HepG2 (cell line): ENCODE results near the gene ZC3H18. TPM values are rescaled to one million over a fixed set of nuclear protein-coding genes. Genes with fewer than 3 reads are reported as not detected.

Experiments used
- AHR ChIP-seq: IDR thresholded peaks from 2 replicates; pipeline ENCODE4 v1.6.1; 2018; ENCODE audit warnings: missing genetic modification reagents, missing compliant biosample characterization
- FOXA3 ChIP-seq: IDR thresholded peaks from 2 replicates; pipeline ENCODE4 v1.6.1; 2016; ENCODE audit warnings: missing genetic modification reagents, missing compliant biosample characterization
- GATA4 ChIP-seq: sonication (generic); IDR thresholded peaks from 2 replicates; pipeline ENCODE4 v1.6.1; 2016; ENCODE audit warnings: antibody characterized with exemption, low read depth, borderline replicate concordance
- IKZF1 ChIP-seq: fragments of 450-650 bp; IDR thresholded peaks from 2 replicates; pipeline ENCODE4 v1.7.1; 2016
- KAT8 ChIP-seq: IDR thresholded peaks from 2 replicates; pipeline ENCODE4 v1.6.1; 2016; ENCODE audit warnings: missing genetic modification reagents, missing compliant biosample characterization
- MEF2D ChIP-seq: sonication (generic); formaldehyde crosslinking; IDR thresholded peaks from 2 replicates; pipeline ENCODE4 v1.5.1; 2020; ENCODE audit warnings: mild to moderate bottlenecking, missing genetic modification reagents
- MLLT10 ChIP-seq: sonication (generic); formaldehyde crosslinking; IDR thresholded peaks from 2 replicates; pipeline ENCODE4 v1.4.0; 2020; ENCODE audit warnings: missing genetic modification reagents
- MYC ChIP-seq: sonication (generic); formaldehyde crosslinking; IDR thresholded peaks from 2 replicates; pipeline ENCODE4 v1.9.0; 2021; ENCODE audit warnings: missing genetic modification reagents, borderline replicate concordance
- SMARCE1 ChIP-seq: fragments of 450-650 bp; IDR thresholded peaks from 2 replicates; pipeline ENCODE4 v1.6.1; 2017; ENCODE audit warnings: borderline replicate concordance
- TRIM24 ChIP-seq: sonication (generic); formaldehyde crosslinking; IDR thresholded peaks from 2 replicates; pipeline ENCODE4 v1.8.0; 2022; ENCODE audit warnings: mild to moderate bottlenecking, missing genetic modification reagents
- ZFAT ChIP-seq: sonication (generic); formaldehyde crosslinking; conservative IDR thresholded peaks from 2 replicates; pipeline ENCODE4 v1.8.1; 2023; ENCODE audit warnings: missing genetic modification reagents, inconsistent platforms
- ZNF282 ChIP-seq: fragments of 450-650 bp; IDR thresholded peaks from 2 replicates; pipeline ENCODE4 v1.6.1; 2018; ENCODE audit not compliant: partially characterized antibody
- ZNF460 ChIP-seq: sonication (generic); formaldehyde crosslinking; IDR thresholded peaks from 2 replicates; pipeline ENCODE4 v1.5.1; 2020; ENCODE audit warnings: missing genetic modification reagents, mild to moderate bottlenecking, borderline replicate concordance
- ZNF605 ChIP-seq: sonication (generic); formaldehyde crosslinking; IDR thresholded peaks from 2 replicates; pipeline ENCODE4 v1.8.0; 2022; ENCODE audit warnings: mild to moderate bottlenecking, missing genetic modification reagents
- ZNF891 ChIP-seq: sonication (generic); formaldehyde crosslinking; IDR thresholded peaks from 2 replicates; pipeline ENCODE4 v1.5.0; 2020; ENCODE audit warnings: mild to moderate bottlenecking, missing genetic modification reagents
- polyA plus RNA-seq, 8 experiments: library from polyadenylated mRNA; depleted of rRNA in 3 of 8; stranded (reverse) in 7 of 8; unstranded in 1 of 8; fragments of >200 nt; fragmentation: Illumina TruSeq in 4 of 8; extraction: Trizol in 4 of 8; gene quantifications; 2 replicates each; pipeline versions ENCODE4 v1.2.1 to v1.2.3, GENCODE V29; 2011 to 2016; ENCODE audit warnings: low read depth in 4 of 8, missing spikeins in 1 of 8, mixed read lengths in 1 of 8; ENCODE audit not compliant: insufficient read depth in 1 of 8
- total RNA-seq, 5 experiments: library from RNA; depleted of rRNA; stranded (reverse); fragments of >200 nt; fragmentation: Illumina TruSeq; extraction: Trizol; gene quantifications; 2 replicates each; pipeline ENCODE4 v1.2.3, GENCODE V29; 2016; ENCODE audit warnings: low read depth in 1 of 5
- TF ChIP-seq, protein P1 (sequence below), 2 experiments: sonication (generic) in 1 of 2; formaldehyde crosslinking in 1 of 2; IDR thresholded peaks; 2 replicates each; pipeline versions ENCODE4 v1.6.1 to v1.9.0; 2014 to 2022; ENCODE audit warnings: antibody characterized with exemption in 1 of 2, borderline replicate concordance in 1 of 2, inconsistent platforms in 1 of 2, low read depth in 1 of 2, missing genetic modification reagents in 1 of 2
- TF ChIP-seq, protein P2 (sequence below): sonication (generic); formaldehyde crosslinking; IDR thresholded peaks from 2 replicates; pipeline ENCODE4 v1.8.1; 2023; ENCODE audit warnings: mild to moderate bottlenecking, moderate library complexity, missing genetic modification reagents
- TF ChIP-seq, protein P3 (sequence below): sonication (generic); formaldehyde crosslinking; IDR thresholded peaks from 2 replicates; pipeline ENCODE4 v1.4.0; 2020; ENCODE audit warnings: mild to moderate bottlenecking, missing genetic modification reagents

ZC3H18 gene
- total and polyA plus RNA-seq, 2 of the 13 experiments (the other 11 are each of a cell fraction or from before 2014, with no cell fraction given): 11.2 to 27.4 TPM

DNA sequence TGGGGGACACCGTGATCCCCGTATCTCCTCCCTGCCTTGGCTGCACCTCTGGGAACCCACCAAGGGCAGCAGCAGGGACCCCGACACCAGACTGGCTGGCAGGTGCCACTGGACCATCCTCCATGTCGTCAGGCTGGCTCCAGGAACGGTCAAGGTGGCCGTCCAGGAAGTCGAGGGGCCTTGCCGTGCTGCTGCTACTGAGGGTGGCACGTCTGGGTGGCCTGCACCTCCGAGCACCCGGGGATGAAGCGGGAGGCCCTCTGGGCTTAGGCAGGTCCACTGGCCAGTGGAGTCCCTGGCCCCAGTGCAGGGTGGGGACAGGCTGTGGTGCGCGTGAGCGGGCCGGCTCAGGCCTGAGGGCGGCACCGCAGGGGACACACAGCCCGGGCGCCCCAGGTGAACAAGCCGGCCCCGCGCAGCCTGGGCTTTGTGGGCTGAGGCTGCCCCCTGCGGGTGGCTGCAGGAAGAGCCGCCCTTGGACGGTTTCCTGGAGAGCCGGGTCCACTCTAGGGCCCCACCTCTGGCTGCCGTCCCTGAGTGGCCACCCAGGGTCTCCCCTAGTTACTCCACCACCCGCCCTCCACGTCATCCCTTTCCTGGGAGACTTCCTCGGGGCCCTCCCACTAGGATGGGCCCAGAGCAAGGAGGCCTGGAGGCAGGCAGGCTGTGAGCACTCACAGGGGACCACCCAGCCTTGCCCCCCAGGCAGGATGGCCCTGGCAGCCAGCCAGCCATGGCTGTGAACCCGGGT is 42.8 kb upstream of the ZC3H18 start (continued):
- TF ChIP-seq, protein P1, sequence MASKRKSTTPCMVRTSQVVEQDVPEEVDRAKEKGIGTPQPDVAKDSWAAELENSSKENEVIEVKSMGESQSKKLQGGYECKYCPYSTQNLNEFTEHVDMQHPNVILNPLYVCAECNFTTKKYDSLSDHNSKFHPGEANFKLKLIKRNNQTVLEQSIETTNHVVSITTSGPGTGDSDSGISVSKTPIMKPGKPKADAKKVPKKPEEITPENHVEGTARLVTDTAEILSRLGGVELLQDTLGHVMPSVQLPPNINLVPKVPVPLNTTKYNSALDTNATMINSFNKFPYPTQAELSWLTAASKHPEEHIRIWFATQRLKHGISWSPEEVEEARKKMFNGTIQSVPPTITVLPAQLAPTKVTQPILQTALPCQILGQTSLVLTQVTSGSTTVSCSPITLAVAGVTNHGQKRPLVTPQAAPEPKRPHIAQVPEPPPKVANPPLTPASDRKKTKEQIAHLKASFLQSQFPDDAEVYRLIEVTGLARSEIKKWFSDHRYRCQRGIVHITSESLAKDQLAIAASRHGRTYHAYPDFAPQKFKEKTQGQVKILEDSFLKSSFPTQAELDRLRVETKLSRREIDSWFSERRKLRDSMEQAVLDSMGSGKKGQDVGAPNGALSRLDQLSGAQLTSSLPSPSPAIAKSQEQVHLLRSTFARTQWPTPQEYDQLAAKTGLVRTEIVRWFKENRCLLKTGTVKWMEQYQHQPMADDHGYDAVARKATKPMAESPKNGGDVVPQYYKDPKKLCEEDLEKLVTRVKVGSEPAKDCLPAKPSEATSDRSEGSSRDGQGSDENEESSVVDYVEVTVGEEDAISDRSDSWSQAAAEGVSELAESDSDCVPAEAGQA (IDR thresholded peaks at IDR 0.05; ENCODE audit: low read depth): no peak
- TF ChIP-seq, protein P1 (CRISPR knock-in tag; IDR thresholded peaks at IDR 0.05; ENCODE audit: borderline replicate concordance): no peak
- TF ChIP-seq MEF2D (CRISPR knock-in tag): peak; percentile 66; the same call in 1 of the 2 replicates
- peak; percentile 32; the same call in 1 of the 2 replicates for TF ChIP-seq FOXA3 (CRISPR knock-in tag)
- no peak; the same call in 1 of the 2 replicates for TF ChIP-seq AHR (CRISPR knock-in tag)
- no peak for TF ChIP-seq TRIM24 (CRISPR knock-in tag)
- TF ChIP-seq ZNF605: no peak; the same call in 1 of the 2 replicates
- TF ChIP-seq ZNF460: no peak
- TF ChIP-seq ZNF282: no peak
- TF ChIP-seq, protein P2, sequence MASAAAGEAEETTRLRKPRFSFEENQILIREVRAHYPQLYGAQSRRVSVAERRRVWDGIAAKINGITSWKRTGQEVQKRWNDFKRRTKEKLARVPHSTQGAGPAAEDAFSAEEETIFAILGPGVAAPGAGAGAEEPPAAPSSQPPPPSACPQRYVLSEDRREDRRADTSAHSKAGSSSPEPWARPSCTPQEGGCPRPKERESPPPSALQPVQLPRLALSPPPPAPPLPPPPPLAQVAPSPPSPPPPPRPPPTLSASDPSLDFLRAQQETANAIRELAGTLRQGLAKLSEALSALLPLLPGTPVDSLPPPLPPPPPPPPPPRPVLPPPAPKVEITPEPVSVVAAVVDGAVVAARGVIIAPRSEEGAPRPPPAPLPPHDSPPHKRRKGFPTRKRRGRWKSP (CRISPR knock-in tag): 0 out of 2 replicates have a peak, but pooled peaks have one; percentile 38
- no peak for TF ChIP-seq KAT8 (CRISPR knock-in tag)
- TF ChIP-seq GATA4: no peak
- TF ChIP-seq, protein P3, sequence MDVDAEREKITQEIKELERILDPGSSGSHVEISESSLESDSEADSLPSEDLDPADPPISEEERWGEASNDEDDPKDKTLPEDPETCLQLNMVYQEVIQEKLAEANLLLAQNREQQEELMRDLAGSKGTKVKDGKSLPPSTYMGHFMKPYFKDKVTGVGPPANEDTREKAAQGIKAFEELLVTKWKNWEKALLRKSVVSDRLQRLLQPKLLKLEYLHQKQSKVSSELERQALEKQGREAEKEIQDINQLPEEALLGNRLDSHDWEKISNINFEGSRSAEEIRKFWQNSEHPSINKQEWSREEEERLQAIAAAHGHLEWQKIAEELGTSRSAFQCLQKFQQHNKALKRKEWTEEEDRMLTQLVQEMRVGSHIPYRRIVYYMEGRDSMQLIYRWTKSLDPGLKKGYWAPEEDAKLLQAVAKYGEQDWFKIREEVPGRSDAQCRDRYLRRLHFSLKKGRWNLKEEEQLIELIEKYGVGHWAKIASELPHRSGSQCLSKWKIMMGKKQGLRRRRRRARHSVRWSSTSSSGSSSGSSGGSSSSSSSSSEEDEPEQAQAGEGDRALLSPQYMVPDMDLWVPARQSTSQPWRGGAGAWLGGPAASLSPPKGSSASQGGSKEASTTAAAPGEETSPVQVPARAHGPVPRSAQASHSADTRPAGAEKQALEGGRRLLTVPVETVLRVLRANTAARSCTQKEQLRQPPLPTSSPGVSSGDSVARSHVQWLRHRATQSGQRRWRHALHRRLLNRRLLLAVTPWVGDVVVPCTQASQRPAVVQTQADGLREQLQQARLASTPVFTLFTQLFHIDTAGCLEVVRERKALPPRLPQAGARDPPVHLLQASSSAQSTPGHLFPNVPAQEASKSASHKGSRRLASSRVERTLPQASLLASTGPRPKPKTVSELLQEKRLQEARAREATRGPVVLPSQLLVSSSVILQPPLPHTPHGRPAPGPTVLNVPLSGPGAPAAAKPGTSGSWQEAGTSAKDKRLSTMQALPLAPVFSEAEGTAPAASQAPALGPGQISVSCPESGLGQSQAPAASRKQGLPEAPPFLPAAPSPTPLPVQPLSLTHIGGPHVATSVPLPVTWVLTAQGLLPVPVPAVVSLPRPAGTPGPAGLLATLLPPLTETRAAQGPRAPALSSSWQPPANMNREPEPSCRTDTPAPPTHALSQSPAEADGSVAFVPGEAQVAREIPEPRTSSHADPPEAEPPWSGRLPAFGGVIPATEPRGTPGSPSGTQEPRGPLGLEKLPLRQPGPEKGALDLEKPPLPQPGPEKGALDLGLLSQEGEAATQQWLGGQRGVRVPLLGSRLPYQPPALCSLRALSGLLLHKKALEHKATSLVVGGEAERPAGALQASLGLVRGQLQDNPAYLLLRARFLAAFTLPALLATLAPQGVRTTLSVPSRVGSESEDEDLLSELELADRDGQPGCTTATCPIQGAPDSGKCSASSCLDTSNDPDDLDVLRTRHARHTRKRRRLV: no peak
- peak; percentile 43 for TF ChIP-seq MYC
- no peak for TF ChIP-seq MLLT10
- TF ChIP-seq IKZF1: no peak
- TF ChIP-seq ZNF891 (CRISPR knock-in tag): 0 out of 2 replicates have a peak, but pooled peaks have one; percentile 69
- TF ChIP-seq SMARCE1: no peak
- no peak for TF ChIP-seq ZFAT (CRISPR knock-in tag)
